DMS153 (cell line): ENCODE data around the gene LAMA2.
"Not testable (repeated sequence)": the region's sequence is repeated elsewhere in the genome, so short reads cannot be mapped to it uniquely, and the experiment has no call there.

Experiments
- DNase-seq: peaks from one replicate; lab custom pipeline; 2025; lab: John Stamatoyannopoulos, UW

LAMA2 gene

GRCh38 chr6:129009851-129010250, 126.9 kb downstream of the LAMA2 start:
- DNase-seq, result no peak

GRCh38 chr6:129014302-129014701, 131.4 kb downstream of the LAMA2 start:
- DNase-seq, result no peak

DNA sequence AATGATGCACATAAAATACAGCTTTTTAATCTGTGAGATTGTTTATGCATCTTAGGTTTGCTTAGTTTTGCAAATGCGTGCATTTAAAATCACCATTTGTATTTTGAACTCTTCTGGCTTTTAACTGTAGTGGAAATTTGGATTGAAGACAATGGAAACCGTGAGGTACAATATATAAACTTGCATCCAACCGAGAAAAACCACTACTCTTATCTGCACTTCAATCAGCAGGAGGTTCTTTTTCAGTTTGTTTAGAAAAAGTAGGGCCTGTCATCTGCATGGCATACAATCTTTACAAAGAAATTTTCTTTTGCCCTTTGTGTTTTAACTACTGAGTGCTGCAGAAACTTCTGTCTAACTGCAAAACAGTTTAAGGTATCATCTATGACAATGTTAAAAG, 132.8 kb downstream of the LAMA2 start:
- DNase-seq, result no peak

DNA sequence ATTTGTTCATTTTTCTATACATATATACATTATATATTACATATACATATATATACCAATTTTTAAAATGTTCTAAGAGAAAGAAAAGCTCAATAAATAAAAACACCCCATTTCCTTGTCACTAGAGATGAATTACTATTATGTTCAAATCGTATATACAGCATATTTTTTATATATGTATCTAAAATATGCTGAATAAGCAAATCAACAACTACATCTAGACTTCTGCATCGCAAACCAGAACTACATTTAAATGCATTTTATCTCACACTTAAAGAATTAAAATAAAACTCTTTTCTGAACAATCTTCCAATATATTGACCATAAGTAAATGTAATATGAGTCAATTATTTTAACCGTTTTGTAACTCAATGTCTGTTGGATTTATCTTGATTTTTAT, 133.9 kb downstream of the LAMA2 start:
- no peak for DNase-seq

GRCh38 chr6:129022011-129022553, 139.1 kb downstream of the LAMA2 start:
- DNase-seq, result no peak

DNA sequence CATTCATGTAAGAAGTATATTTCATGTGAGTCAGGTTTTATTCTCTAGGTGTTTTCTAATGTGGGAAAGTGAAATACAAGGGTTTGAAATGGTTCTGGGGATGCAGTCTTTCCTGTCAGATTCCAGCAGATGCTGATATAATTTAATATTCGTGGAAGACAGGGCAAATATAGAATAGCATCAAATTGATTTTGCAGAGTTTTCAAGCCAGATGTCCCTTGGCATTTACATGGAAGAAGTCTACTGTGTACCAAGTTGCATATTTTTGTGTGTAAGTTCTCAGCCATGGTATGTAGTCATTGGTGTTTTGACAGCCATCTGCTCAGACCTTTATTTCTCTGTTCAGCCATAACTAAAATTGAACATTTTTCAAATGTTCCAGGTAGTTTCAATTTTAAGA, 143.7 kb downstream of the LAMA2 start:
- DNase-seq, result no peak

- no peak for DNase-seq
Measured at GRCh38 chr6:129029778-129030177, 146.8 kb downstream of the LAMA2 start.

GRCh38 chr6:129030215-129030614, 147.3 kb downstream of the LAMA2 start:
- DNase-seq, result no peak

DNA sequence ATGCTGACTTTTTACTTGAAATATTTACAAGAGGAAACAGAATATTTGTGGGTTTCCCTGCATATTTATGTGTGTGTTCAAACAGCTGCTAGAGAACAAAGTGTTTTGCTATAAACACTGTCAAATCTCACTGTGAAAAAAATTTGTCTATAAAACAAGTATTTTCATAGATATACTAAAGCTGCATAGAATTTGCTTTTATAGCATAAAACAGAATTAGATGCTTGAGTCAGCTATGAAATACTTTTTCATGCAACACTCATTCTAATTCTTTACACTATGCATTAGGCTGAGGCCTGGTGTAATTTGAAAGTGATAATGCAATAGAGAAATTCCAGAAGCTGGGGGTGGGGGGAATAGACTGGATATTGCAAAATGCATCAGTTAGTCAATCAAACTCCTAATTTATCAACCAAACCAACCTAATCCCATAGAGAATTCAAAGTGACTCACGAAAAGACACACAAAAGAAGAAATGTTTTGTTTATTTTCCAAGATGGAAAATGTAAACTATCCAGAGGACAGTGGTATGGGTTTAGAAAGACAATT, 148.2 kb downstream of the LAMA2 start:
- no peak for DNase-seq

- no peak for DNase-seq
Measured at GRCh38 chr6:129032602-129033001, 149.7 kb downstream of the LAMA2 start.

- DNase-seq, result no peak
Measured at GRCh38 chr6:129033180-129033579, 150.2 kb downstream of the LAMA2 start.

- no peak for DNase-seq
Measured at GRCh38 chr6:129033581-129033980, 150.6 kb downstream of the LAMA2 start.

GRCh38 chr6:129041563-129041962, 158.6 kb downstream of the LAMA2 start:
- DNase-seq, result no peak

DNA sequence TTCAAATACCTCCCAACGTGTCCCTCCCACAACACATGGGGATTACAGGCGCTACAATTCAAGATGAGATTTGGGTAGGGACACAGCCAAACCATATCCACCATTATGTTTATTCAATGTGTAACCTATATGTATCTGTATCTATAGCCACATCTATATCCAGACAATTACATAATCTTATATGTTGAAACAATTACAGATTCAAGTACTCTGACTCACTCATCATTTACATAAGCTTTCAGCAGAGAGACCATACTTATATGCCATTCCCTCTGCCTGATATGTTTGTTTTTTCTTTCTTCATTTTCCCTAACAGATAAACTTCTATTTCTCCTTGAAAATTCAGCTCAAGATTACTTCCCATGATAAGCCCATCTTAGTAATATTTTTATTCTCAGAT, 163.6 kb downstream of the LAMA2 start:
- no peak for DNase-seq

DNA sequence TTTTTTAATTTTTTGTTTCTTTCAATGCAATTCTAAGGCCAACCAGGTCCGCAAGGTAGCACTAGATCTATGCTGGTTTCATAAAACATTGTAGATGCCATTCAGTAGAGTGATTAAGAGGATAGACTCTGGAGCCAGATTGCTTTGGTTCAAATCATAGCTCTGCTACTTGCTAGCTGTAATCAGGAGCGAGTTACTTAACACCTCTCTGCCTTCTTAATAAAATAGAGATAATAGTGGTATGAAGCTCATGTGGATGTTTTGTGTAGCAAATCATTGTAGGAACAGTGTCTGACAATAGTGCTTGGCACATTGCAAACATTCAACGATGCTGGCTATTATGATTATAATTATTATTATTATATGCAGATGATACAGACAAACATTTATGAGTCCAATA, 164.9 kb downstream of the LAMA2 start:
- DNase-seq, result no peak

DNA sequence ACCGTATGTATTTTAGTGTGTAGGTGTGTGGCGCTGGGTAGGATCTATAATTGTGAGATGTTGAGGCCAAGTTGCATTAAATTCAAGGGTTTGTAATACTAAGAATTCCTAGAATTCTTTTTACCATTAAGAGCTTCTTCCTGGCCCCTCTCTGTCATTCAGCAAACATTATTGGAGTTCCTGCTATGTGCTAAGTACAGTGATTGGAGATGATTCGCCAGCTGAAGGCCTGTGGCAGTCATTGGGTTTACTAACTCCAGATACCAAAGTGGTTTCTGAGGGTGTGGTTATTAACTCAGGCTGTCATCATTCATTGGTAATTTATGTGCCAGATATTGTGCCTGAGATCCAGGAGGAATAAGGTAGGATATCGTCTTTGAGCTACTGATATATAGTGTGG, 167.1 kb downstream of the LAMA2 start:
- DNase-seq, result no peak

DNA sequence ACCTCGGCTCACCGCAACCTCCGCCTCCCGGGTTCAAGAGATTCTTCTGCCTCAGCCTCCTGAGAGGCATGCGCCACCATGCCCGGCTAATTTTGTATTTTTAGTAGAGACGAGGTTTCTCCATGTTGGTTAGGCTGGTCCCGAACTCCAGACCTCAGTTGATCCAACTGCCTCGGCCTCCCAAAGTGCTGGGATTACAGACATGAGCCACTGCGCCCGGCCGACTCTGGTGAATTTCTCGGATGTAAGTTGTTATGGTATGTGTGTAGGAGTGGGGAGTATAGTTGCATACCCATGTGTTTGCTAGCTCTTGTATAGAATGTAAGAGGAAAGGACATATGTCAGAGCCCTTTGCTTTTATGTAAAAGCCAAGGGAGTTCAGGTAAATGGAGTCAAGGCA, 170.2 kb downstream of the LAMA2 start:
- DNase-seq, result not testable (repeated sequence)

- no peak for DNase-seq
Measured at GRCh38 chr6:129055796-129056195, 172.9 kb downstream of the LAMA2 start.

- DNase-seq, result no peak
Measured at GRCh38 chr6:129059650-129060049, 176.7 kb downstream of the LAMA2 start.

- DNase-seq, result no peak
Measured at GRCh38 chr6:129069006-129069405, 186.1 kb downstream of the LAMA2 start.

DNA sequence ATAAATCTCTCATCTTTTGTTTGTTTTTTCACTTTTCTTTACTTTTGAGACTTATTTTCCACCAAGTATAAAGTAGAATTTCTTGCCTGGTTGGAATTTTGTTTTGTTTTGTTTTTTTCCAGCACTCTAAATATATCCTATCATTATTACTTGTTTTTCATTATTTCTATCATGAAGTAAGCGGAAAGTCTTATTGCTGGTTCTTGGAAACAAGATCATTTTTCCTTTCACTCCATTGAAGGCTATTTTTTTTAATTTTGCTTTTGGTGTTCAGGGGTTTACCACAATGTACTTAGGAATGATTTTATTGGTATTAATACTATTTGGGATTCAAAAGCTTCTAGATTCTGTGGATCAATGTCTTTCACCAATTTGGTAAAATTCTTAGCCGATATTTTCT, 190.1 kb downstream of the LAMA2 start:
- DNase-seq, result no peak

DNA sequence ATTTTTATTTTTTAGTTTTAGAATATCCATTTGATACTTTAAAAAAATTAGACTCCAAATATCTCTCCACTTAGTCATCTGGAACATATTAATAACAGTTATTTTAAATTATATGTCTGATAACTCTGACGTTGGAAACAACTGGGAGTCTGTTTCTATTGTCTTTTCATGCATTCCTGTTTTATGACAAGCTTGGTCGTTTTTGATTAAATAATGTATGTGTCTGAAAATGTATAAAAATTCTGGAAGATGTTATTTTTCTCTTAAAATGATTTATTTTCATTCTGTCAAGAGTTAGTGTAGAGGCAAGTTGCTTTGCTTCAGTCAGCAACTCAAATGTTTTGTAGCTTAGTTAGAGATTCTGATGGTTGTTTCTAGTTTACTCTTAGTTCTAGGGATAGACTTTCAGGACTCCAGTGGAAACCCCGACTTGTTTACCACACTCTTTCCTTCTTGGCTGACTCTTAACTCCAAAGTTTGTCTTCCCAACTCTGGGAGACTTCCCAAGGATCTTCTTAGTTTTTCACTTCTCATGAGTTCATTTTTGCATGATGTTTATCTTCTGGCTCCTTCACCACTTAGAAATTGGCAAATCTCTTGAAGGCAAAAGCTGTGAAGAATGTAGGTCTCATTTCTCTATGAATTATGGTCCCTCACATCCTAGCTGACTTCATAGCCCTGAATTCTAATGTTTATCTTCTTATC, 190.9 kb downstream of the LAMA2 start:
- no peak for DNase-seq

GRCh38 chr6:129084406-129084805, 201.5 kb downstream of the LAMA2 start:
- DNase-seq, result no peak

DNA sequence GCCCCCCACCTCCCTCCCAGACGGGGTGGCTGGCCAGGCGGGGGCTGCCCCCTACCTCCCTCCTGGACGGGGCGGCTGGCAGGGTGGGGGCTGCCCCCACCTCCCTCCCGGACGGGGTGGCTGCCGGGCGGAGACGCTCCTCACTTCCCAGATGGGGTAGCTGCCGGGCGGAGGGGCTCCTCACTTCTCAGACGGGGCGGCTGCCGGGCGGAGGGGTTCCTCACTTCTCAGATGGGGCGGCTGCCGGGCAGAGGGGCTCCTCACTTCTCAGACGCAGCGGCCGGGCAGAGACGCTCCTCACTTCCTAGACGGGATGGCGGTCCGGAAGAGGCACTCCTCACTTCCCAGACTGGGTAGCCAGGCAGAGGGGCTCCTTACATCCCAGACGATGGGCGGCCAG, 205.5 kb downstream of the LAMA2 start:
- DNase-seq, result not testable (repeated sequence)
